ENCODE results near the gene CDK19. TPM values are rescaled to one million over a fixed set of nuclear protein-coding genes. Genes with fewer than 3 reads are reported as not detected.
A peak's percentile ranks its signal among the peaks of the same experiment; 100 is the strongest.

Gene CDK19
- total RNA-seq, 1 donor from 2014 or later, result 21.8 TPM

DNA sequence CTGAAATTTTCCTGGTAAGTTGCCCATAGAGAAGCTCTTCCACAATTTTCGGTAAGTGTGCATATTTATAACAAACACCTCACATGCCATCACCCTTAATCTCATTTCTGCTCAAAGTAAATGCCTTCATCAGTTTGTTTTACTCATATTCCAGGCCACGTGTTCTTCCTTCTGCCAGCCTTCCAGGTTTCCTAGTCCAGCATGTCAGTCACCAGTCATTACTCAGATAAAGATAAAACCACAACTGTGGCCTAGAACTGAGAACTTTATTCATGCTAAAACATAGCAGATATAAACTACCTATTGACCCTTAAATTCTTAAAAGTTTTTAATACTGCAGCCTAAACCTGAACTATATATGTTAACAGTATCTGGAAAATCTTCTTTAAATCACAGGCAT is 189.4 kb downstream of the CDK19 start:
- no peaks in the 10 kb centered on the region for H3K79me2 ChIP-seq (ENCODE audit: insufficient read depth, low read length)
- peaks cover 4% of the 10 kb centered on the region for H3K4me1 ChIP-seq (ENCODE audit: insufficient read depth, low read length)
- H3K4me1 Mint-ChIP-seq (ENCODE audit: low read depth, unreplicated experiment), result peaks cover 15% of the 10 kb centered on the region
- no peak overlapping the region for H3K9ac ChIP-seq (ENCODE audit: low read length)
- H4K20me1 ChIP-seq (ENCODE audit: insufficient read depth, low read length), result no peaks in the 10 kb centered on the region
- H3K27me3 Mint-ChIP-seq (ENCODE audit: low read depth, unreplicated experiment), result no peaks in the 10 kb centered on the region
- peak; percentile 65 for DNase-seq (ENCODE audit: low read depth)
- no peak for TF ChIP-seq EZH2 (IDR thresholded peaks at IDR 0.05; ENCODE audit: insufficient read depth, low read length)
- TF ChIP-seq, protein P1, sequence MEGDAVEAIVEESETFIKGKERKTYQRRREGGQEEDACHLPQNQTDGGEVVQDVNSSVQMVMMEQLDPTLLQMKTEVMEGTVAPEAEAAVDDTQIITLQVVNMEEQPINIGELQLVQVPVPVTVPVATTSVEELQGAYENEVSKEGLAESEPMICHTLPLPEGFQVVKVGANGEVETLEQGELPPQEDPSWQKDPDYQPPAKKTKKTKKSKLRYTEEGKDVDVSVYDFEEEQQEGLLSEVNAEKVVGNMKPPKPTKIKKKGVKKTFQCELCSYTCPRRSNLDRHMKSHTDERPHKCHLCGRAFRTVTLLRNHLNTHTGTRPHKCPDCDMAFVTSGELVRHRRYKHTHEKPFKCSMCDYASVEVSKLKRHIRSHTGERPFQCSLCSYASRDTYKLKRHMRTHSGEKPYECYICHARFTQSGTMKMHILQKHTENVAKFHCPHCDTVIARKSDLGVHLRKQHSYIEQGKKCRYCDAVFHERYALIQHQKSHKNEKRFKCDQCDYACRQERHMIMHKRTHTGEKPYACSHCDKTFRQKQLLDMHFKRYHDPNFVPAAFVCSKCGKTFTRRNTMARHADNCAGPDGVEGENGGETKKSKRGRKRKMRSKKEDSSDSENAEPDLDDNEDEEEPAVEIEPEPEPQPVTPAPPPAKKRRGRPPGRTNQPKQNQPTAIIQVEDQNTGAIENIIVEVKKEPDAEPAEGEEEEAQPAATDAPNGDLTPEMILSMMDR (IDR thresholded peaks at IDR 0.05; ENCODE audit: insufficient read depth, low read depth, low read length), result no peak
- no peak overlapping the region for H3K4me3 ChIP-seq (ENCODE audit: insufficient read depth, low read depth, low read length)
- H3K9me3 ChIP-seq (ENCODE audit: insufficient read depth, low read depth, low read length), result no peaks in the 10 kb centered on the region
- FAIRE-seq, result no peak
- peaks cover 2% of the 10 kb centered on the region for H3K36me3 Mint-ChIP-seq (ENCODE audit: low read depth, unreplicated experiment)
- H3K4me2 ChIP-seq (ENCODE audit: low read length), result peak overlapping the region; percentile 32
- H3K36me3 ChIP-seq (ENCODE audit: insufficient read depth, low read length), result no peaks in the 10 kb centered on the region
- H3K27ac Mint-ChIP-seq (ENCODE audit: unreplicated experiment), result peak overlapping the region; percentile 54
- no peaks in the 10 kb centered on the region for H3K9me3 Mint-ChIP-seq (ENCODE audit: unreplicated experiment)
- H3K27me3 ChIP-seq (ENCODE audit: insufficient read depth, low read length), result no peaks in the 10 kb centered on the region
- no peak overlapping the region for H2AFZ ChIP-seq (ENCODE audit: low read depth, low read length)
- no peak overlapping the region for H3K4me3 Mint-ChIP-seq (ENCODE audit: unreplicated experiment)
- H3K27ac ChIP-seq (ENCODE audit: low read depth, low read length), result no peak overlapping the region

- H3K79me2 ChIP-seq (ENCODE audit: insufficient read depth, low read length), result no peaks in the 10 kb centered on the region
- Mint-ChIP-seq H3K27ac (ENCODE audit: unreplicated experiment) (no peak overlapping the region), H3K36me3 (ENCODE audit: low read depth, unreplicated experiment) (peaks cover 2% of the 10 kb centered on the region), H3K27me3 (ENCODE audit: low read depth, unreplicated experiment) (no peaks in the 10 kb centered on the region), H3K9me3 (ENCODE audit: unreplicated experiment) (no peaks in the 10 kb centered on the region), H3K4me3 (ENCODE audit: unreplicated experiment) (no peak overlapping the region), H3K4me1 (ENCODE audit: low read depth, unreplicated experiment) (peaks cover 8% of the 10 kb centered on the region)
- DNase-seq (ENCODE audit: low read depth) (no peak), FAIRE-seq (no peak)
- no peaks in the 10 kb centered on the region for H3K27me3 ChIP-seq (ENCODE audit: insufficient read depth, low read length)
- H3K9me3 ChIP-seq (ENCODE audit: insufficient read depth, low read depth, low read length), result no peaks in the 10 kb centered on the region
- H3K9ac ChIP-seq (ENCODE audit: low read length), result no peak overlapping the region
- no peak overlapping the region for H3K27ac ChIP-seq (ENCODE audit: low read depth, low read length)
- no peaks in the 10 kb centered on the region for H4K20me1 ChIP-seq (ENCODE audit: insufficient read depth, low read length)
- H3K4me3 ChIP-seq (ENCODE audit: insufficient read depth, low read depth, low read length), result no peak overlapping the region
- no peak overlapping the region for H2AFZ ChIP-seq (ENCODE audit: low read depth, low read length)
- no peaks in the 10 kb centered on the region for H3K36me3 ChIP-seq (ENCODE audit: insufficient read depth, low read length)
- TF ChIP-seq EZH2 (IDR thresholded peaks at IDR 0.05; ENCODE audit: insufficient read depth, low read length), result no peak
- TF ChIP-seq, protein P1 (IDR thresholded peaks at IDR 0.05; ENCODE audit: insufficient read depth, low read depth, low read length), result no peak
- H3K4me2 ChIP-seq (ENCODE audit: low read length), result no peak overlapping the region
- H3K4me1 ChIP-seq (ENCODE audit: insufficient read depth, low read length), result peaks cover 4% of the 10 kb centered on the region
Measured at GRCh38 chr6:110622912-110623578, 192.2 kb downstream of the CDK19 start.

DNA sequence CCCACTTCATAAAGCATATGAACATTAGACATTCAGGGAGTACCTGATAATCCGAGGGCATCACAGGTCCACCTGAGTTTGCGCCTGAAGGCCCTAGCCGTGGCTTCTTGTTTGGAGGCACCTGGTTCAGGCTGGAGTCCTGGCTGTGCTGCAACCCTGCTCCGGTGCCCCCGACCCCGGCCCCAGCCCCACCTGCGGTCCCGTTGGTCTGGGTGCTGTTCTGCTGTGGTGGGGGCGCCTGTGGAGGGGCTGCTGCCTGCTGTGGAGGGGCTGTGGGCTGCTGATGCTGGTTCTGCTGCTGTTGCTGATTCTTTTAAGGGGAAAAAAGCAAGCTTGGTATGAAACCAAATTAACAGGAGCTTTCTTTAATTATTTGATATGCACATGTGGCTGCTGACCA is 194.2 kb downstream of the CDK19 start:
- H3K27me3 Mint-ChIP-seq (ENCODE audit: low read depth, unreplicated experiment), result no peaks in the 10 kb centered on the region
- Histone ChIP-seq H3K27me3 (ENCODE audit: insufficient read depth, low read length) (no peaks in the 10 kb centered on the region), H3K9ac (ENCODE audit: low read length) (no peak overlapping the region), H3K79me2 (ENCODE audit: insufficient read depth, low read length) (no peaks in the 10 kb centered on the region), H3K4me1 (ENCODE audit: insufficient read depth, low read length) (peaks cover 4% of the 10 kb centered on the region), H3K9me3 (ENCODE audit: insufficient read depth, low read depth, low read length) (no peaks in the 10 kb centered on the region), H2AFZ (ENCODE audit: low read depth, low read length) (no peak overlapping the region), H3K4me3 (ENCODE audit: insufficient read depth, low read depth, low read length) (no peak overlapping the region), H3K27ac (ENCODE audit: low read depth, low read length) (no peak overlapping the region), H3K4me2 (ENCODE audit: low read length) (no peak overlapping the region), H3K36me3 (ENCODE audit: insufficient read depth, low read length) (no peaks in the 10 kb centered on the region), H4K20me1 (ENCODE audit: insufficient read depth, low read length) (no peaks in the 10 kb centered on the region)
- no peaks in the 10 kb centered on the region for H3K9me3 Mint-ChIP-seq (ENCODE audit: unreplicated experiment)
- FAIRE-seq (no peak), DNase-seq (ENCODE audit: low read depth) (no peak)
- TF ChIP-seq EZH2 (IDR thresholded peaks at IDR 0.05; ENCODE audit: insufficient read depth, low read length), result no peak
- TF ChIP-seq, protein P1 (IDR thresholded peaks at IDR 0.05; ENCODE audit: insufficient read depth, low read depth, low read length), result no peak
- peaks cover 3% of the 10 kb centered on the region for H3K36me3 Mint-ChIP-seq (ENCODE audit: low read depth, unreplicated experiment)
- H3K4me3 Mint-ChIP-seq (ENCODE audit: unreplicated experiment), result no peak overlapping the region
- no peak overlapping the region for H3K27ac Mint-ChIP-seq (ENCODE audit: unreplicated experiment)
- peaks cover 4% of the 10 kb centered on the region for H3K4me1 Mint-ChIP-seq (ENCODE audit: low read depth, unreplicated experiment)

Measured in astrocyte (in vitro differentiated cells and primary cell).